ENCODE results near the gene STAMBPL1.
"Not testable (repeated sequence)": the region's sequence is repeated elsewhere in the genome, so short reads cannot be mapped to it uniquely, and the experiment has no call there.

The STAMBPL1 gene

DNA sequence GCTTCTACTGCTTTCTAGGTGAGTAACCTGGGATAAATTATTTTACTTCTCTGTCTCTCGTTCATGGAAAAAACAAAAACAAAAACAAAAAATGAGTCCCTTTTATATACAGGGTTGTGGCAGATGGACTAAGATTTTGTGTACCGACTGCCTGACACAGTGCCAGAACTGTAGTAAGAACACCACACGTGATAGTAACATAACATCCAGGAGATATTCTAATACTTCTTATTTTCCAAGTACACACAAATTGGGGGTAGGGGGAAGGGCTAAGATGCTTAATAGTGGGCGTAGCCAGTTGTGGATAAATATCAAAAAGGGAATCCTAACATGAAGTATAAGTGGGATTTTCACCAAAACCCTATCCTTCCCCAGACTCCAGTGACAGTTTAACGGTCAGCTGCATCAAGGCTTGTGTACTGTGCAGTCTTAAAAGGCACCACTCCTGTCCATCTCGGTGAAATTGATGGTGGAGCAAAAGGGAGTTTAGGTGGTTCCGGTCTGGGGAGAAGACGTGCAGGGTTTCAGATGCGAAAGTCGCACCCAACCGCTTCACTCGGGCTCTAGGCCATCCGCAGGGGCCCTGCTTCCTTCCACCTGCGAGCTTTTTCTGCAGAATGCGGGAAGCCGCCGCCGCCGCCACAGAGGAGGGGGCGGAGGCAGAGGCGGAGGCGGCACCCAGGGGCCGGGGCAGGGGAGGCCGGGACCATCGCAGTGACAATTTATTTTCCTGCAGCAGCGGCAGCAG is at the start of gene STAMBPL1:
Gene STAMBPL1, plus strand, starts transcription at position 712 of the 748 bp plus-strand sequence. CDS start 21,464 bp downstream, outside the sequence.
- DNase-seq: no peak

DNA sequence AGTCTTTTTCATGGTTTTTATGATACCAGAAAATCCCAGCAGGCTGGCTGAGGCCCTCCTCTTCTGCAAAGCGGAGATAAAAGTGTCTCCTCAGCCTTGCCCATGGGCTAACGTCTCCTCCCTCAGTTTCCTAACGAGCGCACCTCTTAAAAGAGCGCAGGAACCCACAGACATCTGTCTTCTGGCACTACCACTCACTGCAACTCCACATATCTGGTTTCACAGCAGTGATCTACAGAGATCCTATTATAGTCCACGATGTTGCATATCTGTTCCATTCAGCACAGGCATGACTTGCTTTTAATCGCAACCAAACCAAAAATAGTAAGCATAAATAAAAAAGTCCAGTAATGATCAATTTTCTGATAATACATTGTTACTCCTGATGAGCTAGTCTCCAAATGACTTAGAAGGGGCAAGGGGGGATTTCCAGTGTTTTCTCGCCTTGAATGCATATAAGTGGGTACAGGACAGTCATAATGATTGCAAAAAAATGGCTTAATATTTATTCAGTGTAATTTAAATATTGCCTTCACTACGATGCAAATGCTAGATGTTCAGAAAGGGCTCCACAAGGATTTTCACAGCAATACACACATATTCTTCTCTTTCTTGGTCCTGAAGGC is 49.3 kb upstream of the STAMBPL1 start:
- no peak for DNase-seq

DNA sequence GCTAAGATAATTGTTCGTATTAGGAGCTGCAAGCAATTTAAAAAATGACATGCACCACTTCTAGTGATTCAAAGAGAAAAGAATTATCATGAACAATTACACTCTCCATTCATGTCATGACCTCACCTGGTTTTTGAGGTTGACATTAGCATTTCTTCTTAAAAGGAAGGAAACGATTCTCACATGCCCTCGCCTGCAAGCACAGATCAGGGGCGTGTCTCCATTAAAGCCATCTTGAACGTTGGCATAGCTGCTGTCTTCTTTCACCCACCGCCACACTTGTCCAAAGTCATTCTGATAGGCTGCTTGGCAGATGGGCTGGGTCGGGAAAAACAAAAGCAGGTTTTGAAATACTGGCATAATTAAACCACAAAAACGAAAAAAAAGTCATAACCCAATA is 48.3 kb upstream of the STAMBPL1 start:
- DNase-seq: no peak

DNA sequence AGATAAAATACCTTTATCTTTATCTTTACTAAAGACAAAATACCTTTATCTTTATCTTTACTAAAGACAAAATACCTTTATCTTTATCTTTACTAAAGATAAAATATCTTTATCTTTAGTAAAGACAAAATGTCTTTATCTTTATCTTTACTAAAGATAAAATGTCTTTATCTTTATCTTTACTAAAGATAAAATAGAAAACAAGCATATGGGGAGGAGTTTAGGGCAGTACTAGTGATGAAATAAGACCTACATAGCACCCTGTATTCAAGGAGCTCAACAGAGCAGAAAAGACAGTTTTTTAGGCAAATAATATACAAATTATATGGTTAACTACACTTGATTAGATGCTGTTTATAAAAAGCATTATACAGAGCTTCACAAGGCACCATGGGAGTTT is 47.7 kb upstream of the STAMBPL1 start:
- no peak for DNase-seq

DNA sequence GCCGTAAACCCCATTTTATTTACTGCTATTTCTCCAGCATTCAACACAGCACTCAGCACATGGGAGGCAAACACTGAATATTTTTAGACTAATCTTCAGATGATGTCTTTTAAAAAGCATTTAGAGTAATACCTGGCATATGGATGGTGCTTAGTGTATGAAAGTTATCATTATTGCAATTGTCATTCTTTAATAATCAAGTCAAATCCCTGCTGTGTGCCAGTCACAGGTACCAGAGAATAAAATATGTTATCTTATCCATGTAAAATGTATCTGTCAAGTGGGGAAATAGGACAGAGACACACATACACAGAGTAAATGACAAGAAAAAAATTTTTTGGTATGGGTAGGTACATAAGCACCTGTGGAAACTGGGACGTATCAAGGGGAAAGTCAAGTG is 46.9 kb upstream of the STAMBPL1 start:
- no peak for DNase-seq

DNA sequence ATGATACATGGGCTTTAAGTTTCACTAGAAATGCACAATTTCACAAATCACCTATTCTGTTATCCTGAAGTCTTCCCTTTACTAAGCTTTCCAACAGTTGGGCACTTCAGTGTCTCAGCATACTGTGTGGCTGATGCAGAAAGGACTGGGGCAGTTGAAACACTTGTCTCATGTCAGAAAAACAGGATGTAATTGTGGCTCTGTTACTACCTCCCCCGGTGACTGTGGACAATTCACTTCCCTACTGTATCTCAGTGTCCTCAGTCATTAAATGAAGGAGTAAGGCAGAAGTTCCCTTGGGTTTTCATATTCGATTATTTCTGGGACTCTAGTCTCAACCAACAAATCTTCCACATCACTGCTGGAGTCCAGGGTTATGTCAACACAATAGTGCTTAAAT is 46.3 kb upstream of the STAMBPL1 start:
- DNase-seq: peak in 1 of 2 donors; percentile 74

DNA sequence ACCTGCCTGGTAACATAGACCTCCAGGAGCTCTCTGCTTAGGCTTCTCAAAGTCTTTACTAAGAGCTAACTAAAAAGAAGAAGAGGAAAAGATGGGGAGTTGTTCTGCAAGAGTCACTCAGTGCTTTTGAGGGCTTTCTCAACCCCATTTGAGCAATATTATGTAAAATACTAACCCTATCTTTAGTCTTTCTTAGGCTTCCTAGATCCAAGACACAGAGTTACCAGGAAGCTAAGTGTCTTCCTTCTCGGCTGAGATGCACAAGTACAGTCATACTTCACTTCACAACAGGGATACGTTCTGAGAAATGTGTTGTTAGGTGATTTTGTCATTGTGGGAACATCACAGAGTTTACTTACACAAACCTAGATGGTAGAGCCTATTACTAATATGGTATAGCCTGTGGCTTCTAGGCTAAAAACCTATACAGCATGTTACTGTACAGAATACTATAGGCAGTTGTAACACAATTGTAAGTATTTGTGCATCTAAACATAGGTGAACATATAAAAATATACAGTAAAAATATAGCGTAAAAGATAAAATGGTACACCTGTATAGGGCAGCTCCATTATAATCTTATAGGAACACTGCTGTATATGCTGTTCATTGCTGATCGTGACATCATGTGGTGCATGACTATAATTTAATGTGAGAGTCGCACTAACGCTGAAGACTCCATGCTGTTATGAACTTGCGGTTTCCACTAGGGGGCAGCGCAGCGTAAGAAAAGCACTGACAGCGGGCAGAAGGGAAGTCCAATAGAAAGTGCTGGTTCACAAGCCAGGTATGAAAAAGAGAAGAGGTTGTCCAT is 44.7 kb upstream of the STAMBPL1 start:
- DNase-seq: peak; percentile 9 to 88

DNA sequence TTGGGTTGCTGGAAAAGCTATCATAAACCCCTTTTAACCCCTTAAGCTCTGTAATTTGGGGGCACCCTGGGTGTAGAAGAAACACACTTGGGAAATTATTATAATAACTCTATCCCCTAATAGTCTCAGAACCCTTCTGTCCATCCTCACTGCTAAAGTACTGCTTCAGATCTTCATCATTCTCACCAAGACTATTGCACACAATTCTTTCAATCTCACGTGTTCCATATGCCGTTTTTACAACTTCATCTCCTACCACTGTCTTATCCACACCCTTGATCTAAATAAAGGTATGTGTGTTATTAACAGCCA is 44.2 kb upstream of the STAMBPL1 start:
- no peak for DNase-seq

DNA sequence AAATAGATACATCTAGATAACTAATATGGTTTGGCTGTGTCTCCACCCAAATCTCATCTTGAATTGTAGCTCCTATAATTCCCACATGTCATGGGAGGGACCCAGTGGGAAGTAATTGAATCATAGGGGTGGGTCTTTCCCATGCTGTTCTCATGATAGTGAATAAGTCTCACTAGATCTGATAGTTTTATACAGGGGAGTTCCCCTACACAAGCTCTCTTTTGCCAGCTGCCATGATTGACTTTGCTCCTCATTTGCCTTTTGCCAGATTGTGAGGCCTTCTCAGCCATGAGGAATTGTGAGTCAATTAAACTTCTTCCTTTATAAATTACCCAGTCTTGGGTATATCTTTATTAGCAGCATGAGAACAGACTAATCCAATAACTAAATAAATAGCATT is 42.4 kb upstream of the STAMBPL1 start:
- DNase-seq: not testable (repeated sequence)

DNA sequence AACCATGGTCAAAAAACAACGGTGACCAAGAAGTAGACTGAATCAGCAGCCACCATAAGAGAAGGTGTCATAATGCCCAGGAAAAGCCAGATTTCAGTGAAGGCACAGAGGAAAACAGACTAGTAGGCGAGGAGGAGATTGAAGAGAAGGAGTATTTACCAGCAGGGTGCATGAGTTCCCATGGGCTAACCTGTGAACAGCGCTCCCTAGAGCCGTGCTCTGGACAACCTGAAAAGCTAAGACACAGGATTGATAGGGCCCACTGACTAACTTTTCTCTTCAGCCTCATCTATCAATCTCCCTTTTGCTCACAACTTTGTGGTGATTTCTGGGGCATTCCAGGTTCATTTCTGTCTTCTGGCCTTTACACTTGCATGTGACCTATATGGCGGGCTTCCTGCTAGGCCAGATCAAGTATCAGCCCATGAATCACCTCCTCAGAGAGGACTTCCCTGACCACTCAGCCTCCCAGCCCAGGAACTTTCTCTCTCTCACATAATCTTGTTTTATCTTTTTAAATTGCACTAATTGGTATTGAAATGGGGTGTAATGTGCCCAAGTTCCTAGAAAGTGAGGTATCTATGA is 41.2 kb upstream of the STAMBPL1 start:
- DNase-seq: no peak

DNA sequence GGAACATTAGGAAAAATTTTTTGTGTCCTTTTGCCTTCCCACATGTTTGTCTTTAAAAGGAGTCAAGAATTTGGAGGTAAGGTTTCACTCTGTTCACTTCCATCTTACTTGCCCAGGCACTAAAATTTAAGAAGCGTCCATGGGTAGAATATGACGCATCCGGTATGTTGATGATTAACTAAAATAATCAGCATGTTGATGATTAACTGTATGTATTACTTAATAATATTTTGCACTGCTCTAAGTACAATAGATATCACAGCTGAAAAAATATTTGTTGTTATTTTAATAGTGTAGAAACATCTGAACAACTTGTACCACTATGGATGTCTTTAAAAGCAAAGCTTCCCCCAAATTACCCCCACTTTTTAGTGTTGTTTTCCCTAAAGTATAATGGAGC is 39.9 kb upstream of the STAMBPL1 start:
- DNase-seq: no peak

DNA sequence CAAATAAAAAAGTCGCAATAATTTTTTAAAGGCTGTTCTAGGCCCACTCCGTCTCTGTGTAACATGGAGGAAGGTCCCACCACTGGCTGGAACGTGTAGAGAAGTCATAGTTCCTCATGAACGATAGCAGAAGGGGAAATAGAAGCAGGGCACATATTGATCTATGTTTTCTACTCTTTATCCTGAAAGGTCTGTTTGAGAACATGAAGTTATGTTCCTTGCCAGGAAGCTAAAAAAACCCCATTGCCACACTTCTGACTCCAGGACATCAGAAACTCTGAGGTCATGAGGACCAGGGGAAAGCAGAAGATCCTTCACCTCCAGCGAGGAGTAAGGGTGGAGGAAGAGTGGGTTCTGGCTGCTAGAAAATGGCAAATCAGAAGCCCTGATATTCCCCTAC is 39.2 kb upstream of the STAMBPL1 start:
- no peak for DNase-seq

DNA sequence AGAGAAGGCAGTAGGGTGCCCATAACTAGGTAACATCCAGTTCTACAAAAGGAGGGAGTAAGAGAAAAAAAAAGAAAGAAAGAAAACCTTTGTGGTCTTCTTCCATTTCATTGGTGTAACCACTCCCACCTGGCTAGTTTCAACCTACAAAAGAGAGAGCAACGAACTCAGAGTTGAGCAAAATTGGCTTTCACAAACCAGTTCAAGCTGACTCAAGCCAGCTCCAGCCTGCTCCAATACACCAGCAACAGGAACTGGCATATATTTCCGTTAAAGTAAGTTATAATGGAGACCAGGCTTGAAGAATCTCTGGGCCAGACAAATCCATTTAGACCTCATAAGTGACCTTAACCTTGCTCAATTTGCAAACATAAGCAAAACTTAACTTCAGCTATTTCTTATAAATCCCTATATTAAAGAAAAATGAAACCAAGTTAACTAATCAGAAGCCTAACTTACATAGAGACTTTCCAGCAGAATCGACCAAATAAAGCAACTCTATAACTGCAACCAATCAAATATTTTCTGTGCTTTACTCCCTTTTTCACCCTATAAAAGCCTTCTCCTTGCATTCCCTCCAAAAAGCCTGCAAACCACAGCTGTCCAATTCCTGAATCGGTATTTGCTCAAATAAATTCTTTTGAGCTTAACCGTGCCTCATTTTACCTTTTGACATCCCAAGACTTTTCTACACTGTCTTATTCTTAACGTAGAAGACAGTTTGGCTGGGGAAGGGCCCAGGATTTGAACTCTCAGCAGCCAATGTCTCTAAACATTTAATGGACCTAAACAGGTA is 38.5 kb upstream of the STAMBPL1 start:
- no peak for DNase-seq

DNA sequence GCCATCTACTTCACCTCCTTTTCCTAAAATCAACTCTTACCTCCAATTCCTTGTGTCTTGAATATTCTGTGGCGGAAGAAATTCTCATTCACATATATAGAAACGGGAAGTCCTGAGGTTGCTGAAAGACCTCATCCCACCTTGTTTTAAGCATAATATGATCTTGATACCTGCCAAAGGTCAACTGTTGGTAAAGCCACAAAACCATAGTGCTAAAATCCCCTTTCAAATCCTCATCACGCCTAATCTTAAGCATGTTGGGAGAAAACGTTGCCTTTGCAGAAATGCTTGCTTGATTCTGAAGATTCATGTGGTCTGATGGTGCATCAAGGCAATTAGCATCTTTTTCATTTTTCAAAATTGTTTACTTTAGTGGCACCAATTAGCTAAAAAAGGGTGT is 36.9 kb upstream of the STAMBPL1 start:
- DNase-seq: no peak

DNA sequence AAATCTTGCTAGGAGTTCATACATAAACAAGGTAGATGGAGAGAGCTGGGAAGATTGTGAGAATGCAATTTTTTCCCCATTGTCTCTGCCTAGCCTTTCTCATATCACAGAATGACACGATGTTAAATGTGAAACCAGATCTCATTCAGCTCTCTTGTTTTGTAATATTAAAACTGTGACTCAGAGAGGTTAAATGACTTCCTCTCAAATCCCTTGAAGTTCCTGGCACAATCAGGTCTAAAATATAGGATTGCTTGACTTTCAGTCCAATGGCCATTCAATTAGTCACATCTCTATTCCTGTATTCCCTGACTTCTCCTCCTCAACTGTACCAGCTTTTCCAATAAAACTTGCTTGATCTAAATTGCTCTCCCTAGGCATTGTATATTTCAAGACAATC is 31.5 kb upstream of the STAMBPL1 start:
- DNase-seq: peak in 1 of 2 donors; percentile 32

DNA sequence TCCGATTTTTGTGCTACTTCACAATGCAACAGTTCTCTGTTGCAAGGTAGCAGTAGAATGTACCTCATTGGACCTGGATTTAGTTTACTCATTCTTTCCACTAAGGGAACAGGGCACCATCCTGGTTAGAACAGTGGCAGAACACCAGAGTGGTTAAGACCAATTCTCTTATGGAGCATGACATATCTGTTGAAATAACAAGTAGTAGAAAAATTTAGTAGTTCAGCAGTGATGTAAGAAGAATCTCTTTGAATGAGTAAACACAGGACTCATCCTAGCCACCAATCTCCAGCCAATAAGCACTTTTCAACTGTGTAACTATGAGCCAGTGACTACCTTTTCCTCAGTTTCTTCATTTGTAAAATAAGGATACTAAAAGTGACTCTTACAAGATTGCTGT is 30.8 kb upstream of the STAMBPL1 start:
- no peak for DNase-seq

DNA sequence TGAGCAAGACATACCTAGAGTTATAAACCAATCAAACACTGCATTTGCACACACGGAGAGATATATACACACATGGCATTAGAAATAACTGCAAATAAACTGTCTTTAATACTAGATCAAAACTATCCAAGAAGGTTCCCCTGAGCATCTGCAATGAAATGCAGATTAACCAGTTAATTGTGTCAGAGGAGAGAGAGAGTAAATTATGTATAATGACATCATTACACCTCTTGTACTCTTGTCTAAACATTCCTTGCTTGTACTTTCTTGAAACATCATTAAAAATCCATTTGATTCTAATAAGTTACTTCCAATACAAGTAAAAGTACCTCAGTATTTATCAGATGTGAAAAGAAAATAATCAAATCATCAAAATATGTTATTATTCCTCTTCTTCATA is 29.3 kb upstream of the STAMBPL1 start:
- no peak for DNase-seq

DNA sequence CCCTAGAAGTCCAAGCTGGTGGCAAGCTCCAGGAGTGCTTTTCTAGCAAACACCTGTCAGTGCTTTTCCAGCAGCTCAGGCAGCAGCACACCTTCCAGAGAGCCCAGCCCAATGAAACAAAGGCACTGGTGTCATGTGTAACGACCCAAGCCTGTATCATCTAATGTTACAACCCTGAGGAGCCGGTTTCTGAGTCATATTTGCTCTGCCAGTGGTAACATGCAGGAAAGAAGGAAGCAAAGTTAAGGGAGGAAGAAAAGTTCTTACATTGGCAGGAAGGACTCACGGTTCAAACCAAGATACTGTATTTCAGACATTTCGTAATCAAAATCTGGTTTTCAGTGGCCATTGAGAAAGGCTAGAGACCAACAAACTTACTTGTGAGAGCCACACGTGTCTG is 28.3 kb upstream of the STAMBPL1 start, which contains the start of gene ANKRD22:
Gene ANKRD22, minus strand, starts transcription at position 139 of the 400 bp plus-strand sequence. CDS start 237 bp downstream, outside the sequence.
- DNase-seq: peak in 1 of 2 donors; percentile 69

DNA sequence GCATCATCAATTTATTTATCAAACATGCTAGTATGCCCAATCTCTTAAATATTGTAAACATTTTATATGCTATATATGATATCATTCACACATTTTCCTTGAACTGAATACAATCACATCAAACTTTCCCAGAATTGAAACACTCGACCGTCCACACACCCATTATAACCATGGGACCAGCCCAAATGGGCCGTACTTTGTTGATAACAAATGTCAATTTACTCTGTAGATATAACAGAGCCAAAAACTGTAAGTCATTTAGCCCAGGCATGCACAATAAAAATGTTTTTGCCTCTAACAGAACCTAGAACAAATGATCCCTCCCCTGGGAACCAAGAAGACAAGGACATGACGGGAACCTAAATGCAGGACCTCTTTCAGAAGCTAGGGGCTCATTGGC is 27.7 kb upstream of the STAMBPL1 start:
- DNase-seq: no peak

DNA sequence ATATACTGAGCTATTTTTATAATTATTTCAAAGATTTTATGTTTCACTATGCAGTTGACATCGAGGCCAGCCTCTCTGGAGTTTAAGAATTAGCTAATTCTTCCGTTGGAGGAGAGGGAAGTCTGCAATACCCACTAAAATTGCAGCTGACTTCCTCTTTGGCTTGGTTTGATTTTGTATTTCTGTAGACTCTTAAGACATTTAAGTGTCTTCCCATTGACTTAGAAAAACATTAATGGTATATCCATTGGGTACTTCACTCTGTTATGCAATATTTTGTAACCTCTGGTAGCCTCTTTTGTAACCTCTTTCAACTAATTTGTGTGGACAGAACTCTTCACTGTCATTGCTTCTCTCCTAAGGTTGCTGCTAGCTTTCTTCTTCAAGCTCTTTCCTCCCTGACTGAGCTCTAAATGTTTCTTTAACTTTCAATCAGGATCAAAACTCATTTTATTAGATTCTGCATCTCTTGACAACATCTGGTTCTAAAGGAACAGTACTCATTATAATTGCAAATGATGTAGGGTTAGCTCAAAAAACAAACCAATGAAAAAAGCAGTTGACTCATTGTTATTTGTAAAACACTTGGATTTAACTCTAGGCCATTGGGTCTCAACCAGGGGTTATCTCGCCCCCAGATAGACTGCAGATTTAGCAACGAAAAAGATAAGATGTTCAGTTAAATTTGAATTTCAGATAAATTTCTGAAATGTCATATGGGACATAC is 26.7 kb upstream of the STAMBPL1 start:
- DNase-seq: peak in 1 of 2 donors; percentile 67

DNA sequence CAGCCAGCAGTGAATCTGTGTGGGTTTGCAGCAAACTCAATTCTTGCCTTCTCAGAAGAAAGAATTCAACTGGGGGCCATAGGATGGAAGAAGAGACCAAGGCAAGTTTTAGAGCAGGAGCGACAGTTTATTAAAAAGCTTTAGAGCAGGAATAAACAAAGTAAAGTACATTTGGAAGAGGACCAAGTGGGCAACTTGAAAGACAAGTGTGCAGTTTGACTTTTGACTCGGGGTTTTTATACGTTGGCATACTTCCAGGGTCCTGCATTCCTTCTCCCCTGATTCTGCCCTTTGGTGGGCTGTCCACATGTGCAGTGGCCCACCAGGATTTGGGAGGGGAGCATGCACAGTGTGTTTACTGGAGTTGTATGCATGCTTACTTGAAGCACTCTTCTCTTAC is 25.4 kb upstream of the STAMBPL1 start:
- no peak for DNase-seq

DNA sequence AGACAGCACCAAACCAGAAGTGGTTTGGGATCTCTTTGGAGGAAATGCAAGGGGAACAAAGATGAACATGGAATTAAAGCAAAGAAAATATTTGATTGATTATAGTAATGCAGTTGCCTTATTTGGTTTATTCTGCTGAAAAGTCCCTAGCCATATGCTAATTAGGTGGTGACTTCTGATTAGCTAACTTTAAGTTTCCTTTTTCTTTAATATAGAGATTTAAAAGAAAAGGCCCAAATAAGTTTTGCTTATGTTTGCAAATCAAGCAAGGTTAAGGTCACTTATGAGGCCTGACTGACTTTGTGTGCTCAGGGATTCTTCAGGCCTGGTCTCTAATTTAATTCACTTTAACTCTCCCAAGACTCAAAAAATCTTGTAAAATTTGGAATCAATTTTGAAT is 22.2 kb upstream of the STAMBPL1 start:
- DNase-seq: no peak

Data from bone marrow (tissue), 2 donors.